Ovary (tissue), 3 donors: ENCODE results near the gene CCR8.

Experiments used
- EP300 ChIP-seq: sonication (generic); formaldehyde crosslinking; IDR thresholded peaks from one replicate; pipeline ENCODE4 v1.6.1; 2017; ENCODE audit warnings: antibody characterized with exemption
- POLR2A ChIP-seq: fragments of 450-650 bp; IDR thresholded peaks from one replicate; pipeline ENCODE4 v1.6.1; 2017; ENCODE audit warnings: antibody characterized with exemption, mild to moderate bottlenecking, moderate library complexity
- TF ChIP-seq, protein P1 (sequence below), 3 donors: fragments of 450-650 bp in 2 of 3; fragments of 200-600 bp in 1 of 3; IDR thresholded peaks; one replicate each; pipeline versions ENCODE4 v1.5.1 to v1.8.0; 2016 to 2022; ENCODE audit warnings: antibody characterized with exemption in 3 of 3, mild to moderate bottlenecking in 1 of 3
- donor health status: DM: no; HTN: no; CAD: no.

DNA sequence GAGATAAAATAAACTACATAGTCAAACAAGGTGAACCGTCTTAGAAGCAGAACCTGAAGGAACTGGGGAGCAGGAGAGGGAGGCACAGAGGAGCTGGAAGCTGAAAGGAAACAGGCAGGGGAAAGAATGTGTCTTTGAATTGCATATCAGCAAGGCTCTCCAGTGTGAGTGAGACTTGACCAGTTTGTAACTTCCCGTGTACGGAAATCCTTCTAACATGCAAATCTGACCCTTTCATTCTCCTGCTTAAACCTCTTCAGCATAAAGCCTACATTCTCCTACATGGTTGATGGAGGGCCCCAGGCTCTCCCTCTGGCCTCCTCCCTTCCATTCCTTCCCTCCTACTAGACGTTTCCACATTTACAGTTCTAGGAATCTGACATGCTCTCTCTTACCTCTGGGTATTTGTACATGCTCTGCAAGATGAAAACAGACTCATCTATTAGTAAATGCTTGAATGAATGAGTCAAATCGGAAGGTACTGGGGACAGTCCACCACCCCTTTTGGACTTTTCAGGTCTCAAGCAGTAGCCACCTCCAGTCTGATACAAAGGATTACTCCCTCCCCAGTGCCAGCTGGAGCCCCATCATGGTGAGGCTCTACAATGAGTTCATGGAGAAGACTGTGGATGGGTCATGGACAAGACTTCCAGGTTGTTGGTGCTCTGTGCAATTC is 47.6 kb downstream of the CCR8 start:
- TF ChIP-seq EP300 (no peak), POLR2A (no peak)
- TF ChIP-seq, protein P1, sequence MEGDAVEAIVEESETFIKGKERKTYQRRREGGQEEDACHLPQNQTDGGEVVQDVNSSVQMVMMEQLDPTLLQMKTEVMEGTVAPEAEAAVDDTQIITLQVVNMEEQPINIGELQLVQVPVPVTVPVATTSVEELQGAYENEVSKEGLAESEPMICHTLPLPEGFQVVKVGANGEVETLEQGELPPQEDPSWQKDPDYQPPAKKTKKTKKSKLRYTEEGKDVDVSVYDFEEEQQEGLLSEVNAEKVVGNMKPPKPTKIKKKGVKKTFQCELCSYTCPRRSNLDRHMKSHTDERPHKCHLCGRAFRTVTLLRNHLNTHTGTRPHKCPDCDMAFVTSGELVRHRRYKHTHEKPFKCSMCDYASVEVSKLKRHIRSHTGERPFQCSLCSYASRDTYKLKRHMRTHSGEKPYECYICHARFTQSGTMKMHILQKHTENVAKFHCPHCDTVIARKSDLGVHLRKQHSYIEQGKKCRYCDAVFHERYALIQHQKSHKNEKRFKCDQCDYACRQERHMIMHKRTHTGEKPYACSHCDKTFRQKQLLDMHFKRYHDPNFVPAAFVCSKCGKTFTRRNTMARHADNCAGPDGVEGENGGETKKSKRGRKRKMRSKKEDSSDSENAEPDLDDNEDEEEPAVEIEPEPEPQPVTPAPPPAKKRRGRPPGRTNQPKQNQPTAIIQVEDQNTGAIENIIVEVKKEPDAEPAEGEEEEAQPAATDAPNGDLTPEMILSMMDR (IDR thresholded peaks at IDR 0.05), result no peak
